ENCODE data around the gene SATB1.

SATB1 gene

DNA sequence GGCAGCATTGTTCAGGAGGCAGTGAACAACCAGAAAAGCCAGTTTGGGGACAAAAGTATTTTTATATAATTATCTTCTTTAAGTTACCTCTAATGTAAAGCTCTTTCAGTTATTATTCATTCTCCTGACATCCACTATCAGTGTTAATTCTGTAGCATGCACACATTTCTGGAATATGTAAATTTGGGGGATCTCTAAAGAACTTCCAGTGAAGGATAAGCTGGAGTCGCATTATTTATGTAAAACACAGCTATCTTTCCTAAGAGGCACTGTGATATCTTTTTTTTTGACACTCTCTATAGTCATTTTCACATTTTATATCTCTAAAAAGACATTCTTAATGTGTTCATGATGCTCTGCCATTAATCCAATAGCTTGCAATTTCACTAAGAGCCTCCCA is 26.7 kb downstream of the SATB1 start:
- DNase-seq, result no peak

DNA sequence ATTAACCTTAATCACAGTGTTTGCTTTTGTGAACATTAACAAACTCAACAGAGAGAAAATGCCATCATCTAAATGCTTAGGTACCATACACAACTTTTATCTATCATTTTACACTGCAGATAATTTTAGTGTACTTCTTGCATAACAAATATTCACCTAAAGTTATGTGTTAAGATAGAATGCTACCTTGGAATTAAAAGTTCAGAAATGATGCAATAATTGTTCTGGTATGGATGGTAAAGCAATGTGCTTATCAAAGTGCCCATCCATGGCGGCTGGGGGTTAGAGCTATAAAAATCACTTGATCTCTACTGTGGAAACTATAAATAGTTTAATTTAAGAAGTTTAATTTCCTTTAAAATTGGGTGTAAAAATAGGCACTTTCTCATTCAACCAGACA is 28.7 kb downstream of the SATB1 start:
- DNase-seq, result no peak

DNA sequence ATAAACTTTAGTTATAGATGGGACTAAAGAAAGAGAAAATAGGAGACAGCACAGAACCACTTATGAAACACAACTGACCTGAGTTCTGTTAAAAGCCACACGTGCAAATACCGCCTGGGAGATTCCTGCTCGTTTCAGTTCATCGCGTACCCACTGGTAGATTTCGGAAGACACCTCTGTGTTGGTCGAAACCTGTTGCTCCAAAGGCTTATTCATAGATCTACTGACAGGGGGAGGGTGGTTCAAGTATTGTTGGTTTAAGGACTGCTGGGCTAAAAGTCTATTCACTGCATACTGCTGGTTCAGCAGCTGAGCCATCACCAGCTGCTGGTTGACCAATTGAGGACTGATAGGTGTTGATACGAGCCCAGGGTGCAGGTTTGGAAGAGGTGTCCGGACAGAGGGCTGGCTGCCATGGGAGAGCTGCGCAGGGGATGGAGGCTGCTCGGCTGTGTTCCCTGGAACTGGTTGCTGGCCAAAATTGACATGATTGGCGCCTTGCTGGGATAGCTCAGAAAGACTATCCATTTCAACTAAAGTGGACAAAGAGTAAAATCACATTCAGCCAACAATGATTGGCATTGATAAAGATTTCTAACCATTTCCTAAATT is 30.6 kb downstream of the SATB1 start:
- DNase-seq, result no peak

DNA sequence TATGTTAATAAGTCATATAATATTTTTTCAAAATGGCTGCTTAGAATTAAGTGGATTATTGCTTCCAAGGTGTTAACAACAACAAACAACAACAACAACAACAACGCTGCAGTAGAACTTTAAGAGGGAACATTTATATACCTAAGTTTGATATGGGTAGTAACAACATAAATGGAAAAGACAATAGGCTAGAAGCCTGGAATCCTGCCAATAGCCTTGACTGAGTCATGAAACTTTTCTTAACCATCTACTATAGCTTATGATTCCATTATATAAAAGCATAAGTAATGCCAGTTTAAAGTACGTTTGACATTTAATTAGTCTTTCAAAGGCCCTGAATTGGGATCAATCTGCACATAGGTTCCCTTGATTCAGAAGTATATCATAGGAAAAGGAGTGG is 31.2 kb downstream of the SATB1 start:
- no peak for DNase-seq

DNA sequence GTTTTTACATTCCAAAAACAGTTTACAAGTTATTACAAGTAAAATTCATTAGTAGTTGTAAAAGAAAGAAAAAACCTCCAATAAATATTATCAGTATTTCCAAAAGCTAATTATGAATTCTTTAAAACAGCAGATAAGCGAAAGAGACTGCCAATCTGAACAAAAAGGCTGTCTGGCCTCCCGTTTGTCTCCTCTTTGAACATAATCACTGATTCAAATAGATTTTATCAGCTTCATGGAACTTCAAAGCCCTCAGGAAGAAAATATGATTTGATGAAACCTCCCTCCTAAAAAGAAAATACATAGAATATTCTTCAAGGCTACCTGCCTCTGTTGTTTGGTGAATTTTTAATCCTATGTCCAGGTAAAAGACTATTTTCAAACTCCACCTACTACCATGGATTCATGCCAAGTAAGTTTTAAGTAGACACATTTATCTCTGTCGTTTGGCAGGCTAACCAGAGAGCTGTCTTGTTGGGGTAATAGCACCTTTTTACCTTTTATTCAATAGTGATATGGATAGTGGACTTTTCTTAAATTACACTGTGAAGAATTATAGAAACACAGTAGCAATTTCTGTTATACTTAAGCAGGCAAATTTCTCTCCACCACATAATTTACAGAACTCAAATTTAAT is 35.0 kb downstream of the SATB1 start:
- DNase-seq, result no peak

DNA sequence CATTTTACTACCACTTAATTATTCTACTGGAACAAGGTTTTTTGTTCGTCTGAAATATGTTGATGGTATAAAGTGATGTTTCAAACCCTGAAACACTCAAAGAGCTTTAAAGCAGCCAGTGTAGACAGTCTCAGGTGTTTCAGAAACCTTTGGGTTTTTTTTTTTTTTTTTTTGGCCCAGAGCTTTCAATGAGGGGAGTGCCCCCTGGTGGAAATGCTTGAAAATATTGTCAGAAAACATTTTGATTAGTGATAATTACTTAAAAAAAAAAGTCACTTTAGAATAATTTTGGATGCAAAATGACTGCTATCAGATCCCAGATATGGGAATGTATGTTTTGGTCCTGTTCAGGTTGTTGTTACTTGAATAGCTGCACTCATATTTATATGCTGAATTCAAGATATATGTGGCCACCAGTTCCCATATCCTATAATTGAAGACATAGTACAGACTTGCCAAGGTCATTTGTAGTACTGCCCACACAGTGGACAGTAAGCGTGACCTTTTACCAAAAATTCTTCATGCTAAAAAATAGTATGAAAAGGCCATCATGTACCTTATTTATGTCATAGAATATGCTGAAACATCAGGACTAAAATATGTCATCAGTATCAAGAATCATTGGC is 35.9 kb downstream of the SATB1 start:
- DNase-seq, result peak; percentile 19

DNA sequence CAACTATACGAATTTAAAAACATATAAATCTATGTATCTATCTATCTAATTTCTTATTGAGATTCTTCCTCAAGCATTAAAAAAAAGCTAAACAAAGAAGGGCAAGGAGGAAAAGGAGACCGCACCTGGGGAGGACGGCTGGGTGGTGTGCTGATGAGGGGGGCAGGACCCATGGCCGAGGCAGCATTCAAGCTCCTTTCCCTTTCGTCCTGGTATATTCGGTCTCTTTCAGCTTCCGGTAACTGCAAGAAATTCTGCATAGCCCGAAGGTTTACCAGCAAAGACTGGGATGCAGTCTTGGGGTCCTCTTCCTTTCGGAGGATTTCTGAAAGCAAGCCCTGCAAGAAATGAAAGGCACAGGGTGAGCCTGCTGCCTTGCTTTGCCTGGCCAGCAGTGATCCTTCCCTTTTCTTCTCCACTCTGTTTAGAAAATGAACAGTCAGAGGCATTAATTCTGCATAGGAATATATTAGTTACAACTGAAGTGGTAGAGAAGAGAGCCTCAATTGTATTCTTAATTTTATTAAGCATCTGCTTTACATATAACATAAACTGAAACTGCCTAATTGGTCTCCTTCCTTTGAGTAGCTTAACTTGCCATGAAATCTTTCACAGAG is 38.8 kb downstream of the SATB1 start:
- no peak for DNase-seq

DNA sequence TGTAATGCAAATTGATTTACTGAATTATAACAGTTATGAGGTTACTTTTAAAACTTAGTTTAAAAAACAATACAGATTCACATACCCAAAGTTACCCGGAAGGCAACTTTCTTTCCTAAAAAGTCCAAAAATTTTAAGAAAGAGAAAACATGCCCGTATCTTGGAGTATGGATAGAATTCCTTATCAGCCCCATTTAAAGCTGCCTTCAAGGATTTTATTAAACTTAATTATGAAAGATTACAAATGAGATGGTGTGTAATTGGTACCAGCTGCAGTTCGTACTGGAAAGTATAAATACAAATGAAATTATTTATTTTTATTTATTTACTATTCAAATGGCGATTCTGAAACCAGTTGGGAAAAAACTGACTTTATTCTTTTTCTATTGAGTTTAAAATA is 39.4 kb downstream of the SATB1 start:
- DNase-seq, result no peak

DNA sequence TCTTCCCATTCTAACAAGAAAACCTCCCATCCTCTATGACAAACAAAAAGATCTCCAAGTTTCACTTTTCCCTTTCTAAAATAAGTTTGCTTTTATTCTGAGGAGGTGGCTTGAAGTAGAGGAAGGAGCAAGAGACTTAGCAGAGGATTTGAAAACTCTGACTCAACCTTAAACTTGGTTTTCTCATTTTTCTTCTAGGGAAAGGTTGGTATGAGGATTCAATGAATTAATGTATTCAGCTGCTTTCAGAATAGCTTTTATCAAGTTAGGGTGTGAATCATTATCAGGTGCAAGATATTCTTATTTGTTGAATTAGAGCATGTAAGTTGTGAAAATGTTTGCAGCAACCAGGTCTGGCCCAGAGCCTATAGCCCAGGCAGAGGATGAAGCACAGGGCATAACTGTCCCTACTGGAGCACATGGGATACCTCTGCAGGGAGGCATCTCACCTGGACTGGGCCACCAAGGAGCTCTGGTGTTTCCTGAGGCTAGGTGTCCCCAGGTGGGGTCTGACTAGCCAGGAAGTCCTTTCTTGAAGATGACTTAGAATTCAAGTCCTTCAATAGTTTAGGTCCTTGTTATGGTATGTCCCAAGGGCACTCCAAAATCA is 42.3 kb downstream of the SATB1 start:
- no peak for DNase-seq

DNA sequence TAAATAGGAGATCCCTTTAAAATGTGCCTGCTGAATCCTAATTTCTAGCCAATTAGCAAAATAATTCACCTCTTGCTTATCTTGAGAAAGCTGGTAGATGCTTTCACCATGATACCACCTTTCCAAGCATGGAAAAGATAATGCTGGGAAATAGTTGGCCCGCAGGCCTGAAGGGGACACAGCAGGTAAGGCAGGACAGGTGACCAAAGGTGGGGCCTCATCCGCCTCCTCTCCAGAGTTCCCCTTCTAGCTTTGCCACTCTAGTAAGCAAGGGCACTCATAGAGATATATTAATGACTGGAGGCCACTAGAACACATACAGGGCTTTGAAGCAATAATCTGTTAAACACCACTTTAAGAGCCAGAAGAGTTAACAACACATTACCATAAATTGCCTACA is 45.5 kb downstream of the SATB1 start:
- DNase-seq, result no peak

DNA sequence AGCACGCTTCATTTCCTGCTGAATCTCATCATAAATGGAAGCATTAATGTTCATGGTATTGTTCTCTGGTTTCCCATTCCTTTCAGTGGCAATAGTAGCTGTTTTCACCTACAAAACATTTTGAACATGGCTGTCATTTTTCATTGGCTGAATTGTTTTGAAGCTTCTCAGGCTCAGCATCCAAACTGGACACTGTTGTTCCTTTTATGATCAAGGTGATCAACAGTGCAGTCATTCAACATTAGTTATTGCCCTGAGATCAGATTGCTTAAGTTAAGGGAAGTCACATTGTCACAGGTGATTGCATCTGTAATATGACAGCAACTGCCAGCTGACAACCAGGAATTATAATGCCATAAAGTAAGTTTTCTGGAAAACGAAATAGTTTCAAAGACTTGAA is 46.9 kb downstream of the SATB1 start:
- DNase-seq, result no peak

DNA sequence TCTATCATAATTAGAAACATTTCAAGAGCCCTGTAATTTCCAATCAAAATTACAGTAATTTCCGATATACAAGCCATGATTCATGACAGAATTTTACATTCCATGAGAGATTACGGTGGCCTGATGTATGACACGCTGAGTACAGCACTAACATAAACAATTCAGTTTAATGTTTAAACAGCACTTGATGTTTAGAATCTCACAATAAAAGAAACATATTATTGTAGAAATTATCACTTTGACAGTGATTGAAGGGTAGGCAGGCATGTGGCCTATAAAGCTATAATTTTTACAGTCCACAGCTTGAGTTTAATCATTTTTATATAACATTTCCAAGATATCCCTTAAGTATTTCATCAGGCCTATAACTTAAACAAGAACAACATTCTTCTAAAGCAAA is 48.5 kb downstream of the SATB1 start:
- no peak for DNase-seq

DNA sequence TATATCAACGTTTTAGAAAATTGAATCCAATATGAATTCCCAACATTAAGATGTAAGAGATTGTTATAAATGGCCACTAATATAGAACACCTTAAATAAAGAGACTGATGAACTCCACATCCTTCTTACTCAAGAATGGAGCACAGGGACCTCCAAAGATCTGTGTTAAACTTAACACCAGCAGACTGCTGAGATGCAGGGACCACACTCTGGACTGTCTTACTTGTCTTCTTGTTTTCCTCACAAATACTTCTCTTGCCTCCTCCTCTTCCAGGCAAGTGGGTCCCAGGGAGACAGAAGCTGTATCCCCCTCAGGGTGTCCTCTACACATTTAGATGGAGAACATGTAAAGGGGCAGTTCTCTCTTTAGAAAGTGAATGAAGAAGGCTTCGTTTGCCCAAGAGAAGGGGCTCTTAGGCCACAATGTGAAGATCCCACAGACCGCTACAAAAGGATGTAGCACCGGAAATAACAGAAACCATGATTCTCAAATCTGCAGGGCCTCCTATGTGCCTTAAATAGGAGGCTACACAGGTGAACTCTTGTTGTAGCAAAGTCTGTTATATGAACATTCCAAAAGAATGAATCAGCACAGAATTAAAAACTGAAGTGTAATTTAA is 52.2 kb downstream of the SATB1 start:
- peak; percentile 13 for DNase-seq

DNA sequence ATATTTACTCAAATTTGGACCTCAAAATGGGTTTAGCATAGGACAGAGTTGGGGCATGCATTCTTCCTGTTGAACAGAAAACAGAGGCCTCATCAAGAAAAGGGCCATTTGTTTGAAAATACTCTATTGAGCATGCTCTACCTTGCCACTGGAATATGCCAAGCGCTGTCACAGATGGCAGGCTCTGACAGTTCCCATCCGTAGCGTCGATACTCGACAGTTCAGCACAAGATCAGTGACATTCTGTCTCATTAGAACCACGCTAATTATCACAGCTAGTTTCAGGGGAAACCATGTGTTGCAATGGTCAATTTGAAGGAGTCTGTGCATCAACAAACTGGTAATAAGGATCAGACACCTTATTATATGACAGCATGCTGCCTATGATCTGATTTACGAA is 54.5 kb downstream of the SATB1 start:
- no peak for DNase-seq

DNA sequence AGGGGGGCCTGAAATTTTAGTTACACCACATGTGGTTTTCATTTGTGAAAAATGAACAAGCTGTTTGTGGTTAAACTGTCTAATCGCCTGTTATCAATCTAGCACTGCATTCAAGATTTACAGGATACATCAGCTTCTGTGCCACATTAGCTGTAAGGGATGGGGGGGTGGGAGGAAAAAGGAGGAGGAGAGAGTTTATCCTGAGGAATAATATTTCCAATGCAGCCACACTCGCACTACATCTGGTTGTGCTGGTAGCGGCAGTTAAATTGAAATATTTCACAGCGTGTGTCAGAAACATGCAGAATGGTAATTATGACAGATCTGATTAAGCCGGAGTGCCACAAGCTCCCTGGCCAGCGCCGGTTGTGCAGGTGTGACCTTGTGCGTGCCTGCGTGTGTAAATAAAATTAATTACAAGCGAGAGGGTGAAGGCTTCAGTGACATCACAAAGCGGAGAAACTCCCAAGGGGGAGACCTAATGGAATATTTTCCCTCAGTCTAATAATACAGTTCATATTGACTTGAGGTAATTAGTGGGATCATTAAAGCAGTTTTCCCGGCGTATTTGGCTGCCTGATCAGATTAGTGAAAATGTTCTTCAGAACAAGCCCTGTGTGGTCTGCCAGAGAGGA is 55.5 kb downstream of the SATB1 start:
- DNase-seq, result no peak

DNA sequence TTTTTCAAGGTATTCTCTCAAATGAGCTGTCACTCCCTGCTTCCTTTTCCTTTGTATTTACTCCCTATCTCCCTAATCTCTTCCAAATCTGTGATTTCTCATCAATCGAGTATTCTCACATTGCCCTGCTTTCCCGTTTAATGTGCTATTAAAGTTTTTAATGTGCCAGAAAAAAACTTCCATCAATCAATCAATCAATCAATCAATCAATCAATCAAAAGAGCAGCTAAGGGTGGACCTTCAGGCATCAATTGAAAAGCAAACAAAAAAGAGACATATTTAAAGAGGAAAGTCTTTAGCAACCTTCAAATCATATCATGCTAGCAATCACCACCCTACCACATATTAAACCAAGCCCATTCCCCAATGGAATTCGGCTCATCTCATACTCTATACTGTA is 58.9 kb downstream of the SATB1 start:
- DNase-seq, result no peak

DNA sequence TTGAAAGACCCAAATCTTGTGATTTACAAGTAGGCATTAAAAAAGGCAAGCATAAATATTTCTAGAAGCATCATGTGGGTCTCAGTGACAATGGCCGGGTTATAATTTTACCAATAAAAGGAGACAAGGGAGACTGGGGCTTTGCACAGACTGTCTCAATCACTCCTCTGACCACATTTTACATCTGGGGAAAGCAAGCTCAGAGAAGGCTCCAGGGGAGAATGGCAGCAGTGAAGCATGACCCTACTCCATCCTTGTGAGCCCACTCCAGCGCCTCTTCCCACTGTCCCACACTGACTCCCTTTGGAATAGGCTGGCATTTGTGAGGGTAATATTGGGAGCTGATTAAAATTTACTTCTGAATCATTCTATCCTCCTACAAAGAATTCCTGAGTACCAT is 61.8 kb downstream of the SATB1 start:
- no peak for DNase-seq

DNA sequence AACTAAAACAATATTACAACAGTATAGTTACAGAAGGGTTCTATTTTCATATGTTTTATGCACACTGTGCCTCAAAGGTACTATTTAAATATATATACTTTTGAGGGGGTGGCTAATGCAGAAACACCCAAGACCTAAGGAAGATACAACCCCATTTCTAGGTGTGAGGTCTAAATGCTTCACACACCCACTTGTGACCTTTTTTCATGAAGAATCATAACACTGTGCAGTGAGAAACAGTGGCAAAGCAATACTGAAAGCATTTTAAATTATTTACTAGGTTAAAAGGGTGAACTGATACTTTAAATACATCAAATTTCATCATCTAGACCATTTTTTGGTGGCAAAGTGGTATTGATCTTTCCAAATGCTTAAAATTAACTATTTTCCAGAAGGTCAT is 67.4 kb downstream of the SATB1 start:
- no peak for DNase-seq

DNA sequence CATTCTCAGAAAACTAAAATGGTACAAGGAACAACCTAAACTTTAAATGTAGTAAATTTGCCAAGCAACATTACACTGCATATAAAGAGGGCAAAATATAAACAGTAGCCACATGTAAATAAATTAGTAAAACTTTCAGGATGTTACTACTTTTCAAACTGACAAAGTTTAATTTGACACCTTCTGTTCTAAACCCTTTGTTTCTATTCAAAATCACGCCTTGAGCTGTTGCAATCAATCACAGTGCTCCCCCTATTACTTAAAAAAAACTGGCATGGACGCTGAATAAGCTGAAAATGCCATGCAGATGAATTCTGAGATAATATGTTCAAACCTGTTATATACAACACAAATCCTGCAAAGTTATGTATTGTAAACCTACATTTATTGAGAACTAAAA is 69.3 kb downstream of the SATB1 start:
- no peak for DNase-seq

DNA sequence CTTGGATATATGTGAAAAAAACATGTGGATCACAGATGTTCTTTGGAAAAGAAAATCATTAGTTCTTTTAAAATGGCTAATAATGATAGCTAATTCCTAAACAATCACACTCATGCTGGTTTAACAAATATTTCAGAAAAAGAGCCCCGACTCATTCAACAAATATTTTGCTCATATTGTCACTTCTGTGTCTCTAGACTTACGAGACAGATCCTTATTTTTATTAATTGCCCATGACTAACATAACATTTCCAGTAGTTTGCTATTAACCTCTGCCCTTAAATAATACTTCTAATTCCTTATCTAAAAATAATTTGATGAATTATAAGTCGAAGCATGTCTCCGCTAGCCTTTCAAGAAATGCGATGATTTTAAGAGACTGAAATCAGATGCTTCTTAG is 70.4 kb downstream of the SATB1 start:
- DNase-seq, result no peak

DNA sequence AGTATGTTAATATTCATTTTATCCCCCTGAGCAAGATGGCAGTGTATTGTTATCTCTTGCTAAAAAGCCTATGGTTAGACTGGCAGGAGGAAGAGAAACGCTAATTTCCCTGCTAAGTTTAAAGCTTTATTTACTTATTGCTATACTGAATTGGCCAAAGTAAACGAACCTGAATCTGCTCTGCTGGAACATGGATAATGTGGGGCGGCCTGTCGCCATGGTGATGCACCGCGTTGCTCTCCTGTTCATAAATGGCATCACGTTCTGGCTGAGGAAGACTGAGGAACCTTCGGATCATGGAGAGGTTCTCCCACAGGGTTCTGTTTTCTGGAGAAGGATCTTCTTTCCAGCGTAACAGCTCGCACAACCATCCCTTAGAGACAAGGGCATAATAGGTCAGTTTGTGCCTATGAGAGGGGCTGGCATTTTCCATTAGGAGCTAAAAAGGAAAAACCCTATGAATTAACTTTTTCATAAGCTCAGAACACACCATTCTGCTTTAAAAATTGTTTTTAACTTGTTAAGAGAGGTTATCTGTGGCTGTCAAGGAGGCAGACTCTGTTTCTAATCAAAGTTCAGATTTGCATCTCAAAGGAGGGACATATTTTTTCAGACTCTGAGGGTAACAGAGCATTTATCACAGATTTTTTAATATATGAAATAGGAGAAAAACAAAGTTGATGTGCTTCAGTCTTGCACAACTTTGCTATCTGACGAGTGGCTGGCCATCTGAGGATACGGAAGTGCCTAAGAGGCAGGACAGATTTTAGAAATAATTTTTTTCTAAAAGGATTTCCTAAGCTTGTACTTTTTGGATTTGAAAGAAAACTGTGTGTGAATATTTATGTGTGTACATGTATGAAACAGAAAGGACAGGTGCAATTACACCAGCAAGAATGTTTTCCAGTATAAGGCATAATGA is 73.1 kb downstream of the SATB1 start:
- no peak for DNase-seq

All from central memory CD4-positive, alpha-beta T cell (primary cell).